HG02970 (cell line): Measurements from ENCODE around the gene KAZN.

Source experiments
- ATAC-seq: cut with Tn5 transposase; IDR thresholded peaks from one replicate; pipeline ENCODE4 v1.9.1; 2021; ENCODE audit warnings: mild to moderate bottlenecking, moderate library complexity, moderate number of reproducible peaks; ENCODE audit not compliant: unreplicated experiment, low FRiP score

KAZN gene

GRCh38 chr1:14871218-14871970 is 272.9 kb downstream of the KAZN start:
- no peak for ATAC-seq

- no peak for ATAC-seq
Observed at GRCh38 chr1:14872762-14873161, 274.3 kb downstream of the KAZN start.

- no peak for ATAC-seq
Observed at GRCh38 chr1:14873677-14874076, 275.2 kb downstream of the KAZN start.

GRCh38 chr1:14875524-14876509 is 277.3 kb downstream of the KAZN start:
- ATAC-seq: no peak

- no peak for ATAC-seq
Observed at GRCh38 chr1:14876747-14877146, 278.3 kb downstream of the KAZN start.

- no peak for ATAC-seq
Observed at GRCh38 chr1:14877224-14877623, 278.7 kb downstream of the KAZN start.

- no peak for ATAC-seq
Observed at GRCh38 chr1:14878124-14878523, 279.6 kb downstream of the KAZN start.

- no peak for ATAC-seq
Observed at GRCh38 chr1:14878951-14879350, 280.5 kb downstream of the KAZN start.

GRCh38 chr1:14880456-14881316 is 282.2 kb downstream of the KAZN start:
- no peak for ATAC-seq

- ATAC-seq: no peak
Observed at GRCh38 chr1:14881775-14882672, 283.5 kb downstream of the KAZN start.

- ATAC-seq: no peak
Observed at GRCh38 chr1:14884614-14885175, 286.2 kb downstream of the KAZN start.

- no peak for ATAC-seq
Observed at GRCh38 chr1:14887044-14887566, 288.6 kb downstream of the KAZN start.

- no peak for ATAC-seq
Observed at GRCh38 chr1:14887764-14888350, 289.4 kb downstream of the KAZN start.

GRCh38 chr1:14888374-14888773 is 289.9 kb downstream of the KAZN start:
- no peak for ATAC-seq

- ATAC-seq: no peak
Observed at GRCh38 chr1:14889825-14890440, 291.4 kb downstream of the KAZN start.

GRCh38 chr1:14891991-14892390 is 293.5 kb downstream of the KAZN start:
- no peak for ATAC-seq

GRCh38 chr1:14894811-14895560 is 296.5 kb downstream of the KAZN start:
- no peak for ATAC-seq
